ENCODE results near the gene PPIG.
"Not testable (repeated sequence)": the region's sequence is repeated elsewhere in the genome, so short reads cannot be mapped to it uniquely, and the experiment has no call there.

Gene PPIG

GRCh38 chr2:169596546-169596945 lies 12.4 kb downstream of the PPIG start:
- not testable (repeated sequence) for DNase-seq

- DNase-seq: no peak
Measured at GRCh38 chr2:169598982-169599381, 14.8 kb downstream of the PPIG start.

GRCh38 chr2:169599568-169599967 lies 15.4 kb downstream of the PPIG start:
- DNase-seq: no peak

- DNase-seq: no peak
Measured at GRCh38 chr2:169609264-169609663, 25.1 kb downstream of the PPIG start.

GRCh38 chr2:169613876-169614275 lies 29.7 kb downstream of the PPIG start:
- DNase-seq: no peak

GRCh38 chr2:169615982-169616381 lies 31.8 kb downstream of the PPIG start:
- DNase-seq: not testable (repeated sequence)

- DNase-seq: no peak
Measured at GRCh38 chr2:169619946-169620345, 35.8 kb downstream of the PPIG start.

- no peak for DNase-seq
Measured at GRCh38 chr2:169620509-169620908, 36.4 kb downstream of the PPIG start.

- no peak for DNase-seq
Measured at GRCh38 chr2:169623235-169623634, 39.1 kb downstream of the PPIG start.

- DNase-seq: no peak
Measured at GRCh38 chr2:169625781-169626180, 41.6 kb downstream of the PPIG start.

- no peak for DNase-seq
Measured at GRCh38 chr2:169636440-169637097, 52.4 kb downstream of the PPIG start.

GRCh38 chr2:169637620-169638019 lies 53.5 kb downstream of the PPIG start:
- no peak for DNase-seq

- no peak for DNase-seq
Measured at GRCh38 chr2:169640104-169640503, 56.0 kb downstream of the PPIG start.

- no peak for DNase-seq
Measured at GRCh38 chr2:169641464-169641863, 57.3 kb downstream of the PPIG start.

GRCh38 chr2:169644173-169644572 lies 60.0 kb downstream of the PPIG start:
- DNase-seq: no peak

- DNase-seq: no peak
Measured at GRCh38 chr2:169647496-169647895, 63.3 kb downstream of the PPIG start.

- no peak for DNase-seq
Measured at GRCh38 chr2:169649278-169649677, 65.1 kb downstream of the PPIG start.

- no peak for DNase-seq
Measured at GRCh38 chr2:169653636-169654035, 69.5 kb downstream of the PPIG start.

- no peak for DNase-seq
Measured at GRCh38 chr2:169656164-169656563, 72.0 kb downstream of the PPIG start.

- DNase-seq: no peak
Measured at GRCh38 chr2:169658877-169659276, 74.7 kb downstream of the PPIG start.

GRCh38 chr2:169659320-169659719 lies 75.2 kb downstream of the PPIG start:
- no peak for DNase-seq

GRCh38 chr2:169661265-169661664 lies 77.1 kb downstream of the PPIG start:
- DNase-seq: no peak

- no peak for DNase-seq
Measured at GRCh38 chr2:169662744-169663143, 78.6 kb downstream of the PPIG start.

GRCh38 chr2:169663247-169663646 lies 79.1 kb downstream of the PPIG start:
- DNase-seq: no peak

- no peak for DNase-seq
Measured at GRCh38 chr2:169664600-169664977, 80.4 kb downstream of the PPIG start.
